SH-SY5Y (cell line): Measurements from ENCODE around the gene WWOX.

Experiments used
- GATA2 ChIP-seq: IDR thresholded peaks from 2 replicates; pipeline ENCODE4 v1.6.1; 2011; ENCODE audit warnings: mild to moderate bottlenecking, low read depth, low read length
- GATA3 ChIP-seq: IDR thresholded peaks from 2 replicates; pipeline ENCODE4 v1.6.1; 2011; ENCODE audit warnings: low read depth, mild to moderate bottlenecking, low read length, moderate library complexity

- TF ChIP-seq GATA2 (no peak), GATA3 (no peak)
Observed at GRCh38 chr16:78720416-78720815, 621.0 kb downstream of the WWOX start.
